Ishikawa (cell line): ENCODE results near the gene PLXNB1.

Experiments used
- CEBPB ChIP-seq: IDR thresholded peaks from 2 replicates; pipeline ENCODE4 v1.6.1; 2012
- EGR1 ChIP-seq: IDR thresholded peaks from 2 replicates; pipeline ENCODE4 v1.6.1; 2012
- MAX ChIP-seq: IDR thresholded peaks from 2 replicates; pipeline ENCODE4 v1.6.1; 2012
- REST ChIP-seq: IDR thresholded peaks from 2 replicates; pipeline ENCODE4 v1.6.1; 2012; ENCODE audit warnings: low read depth, mild to moderate bottlenecking
- TAF1 ChIP-seq: IDR thresholded peaks from 2 replicates; pipeline ENCODE4 v1.6.1; 2012; ENCODE audit warnings: low read depth, mild to moderate bottlenecking

GRCh38 chr3:48472673-48472922 lies 42.7 kb upstream of the PLXNB1 start:
- TF ChIP-seq MAX = no peak
- TF ChIP-seq REST = no peak
- TF ChIP-seq TAF1 = no peak
- no peak for TF ChIP-seq EGR1
- no peak for TF ChIP-seq CEBPB
